Measurements from ENCODE around the gene ZNF385D. TPM values are rescaled to one million over a fixed set of nuclear protein-coding genes. Genes with fewer than 3 reads are reported as not detected.

Gene ZNF385D
- total RNA-seq, 2 donors from 2014 or later, result 5.3 TPM; not detected in 1

DNA sequence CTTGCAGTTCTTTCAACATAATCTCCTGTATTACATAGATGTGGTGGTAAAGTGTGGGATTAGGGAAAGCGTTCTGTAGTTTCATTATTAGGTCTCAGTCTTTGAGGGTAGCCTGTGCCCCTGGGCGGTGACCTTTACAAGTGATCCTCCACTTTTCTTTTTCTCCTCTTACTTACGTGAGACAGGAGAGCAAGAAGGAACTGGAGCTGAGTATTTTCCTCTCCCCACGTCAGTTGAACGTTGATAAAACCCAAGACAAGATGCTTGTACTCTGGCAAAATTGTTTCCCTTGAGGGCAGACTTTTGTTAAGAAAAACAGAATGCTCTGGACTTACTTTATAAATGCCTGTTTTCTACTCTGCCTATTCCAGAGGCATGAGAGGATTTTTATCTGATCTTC, 378.7 kb downstream of the ZNF385D start:
- Mint-ChIP-seq H3K4me3 (no peak overlapping the region), H3K27me3 (no peaks in the 10 kb centered on the region), H3K36me3 (ENCODE audit: low read depth) (no peaks in the 10 kb centered on the region), H3K27ac (no peak overlapping the region), H3K4me1 (no peaks in the 10 kb centered on the region)
- H3K9me3 ChIP-seq (ENCODE audit: control insufficient read depth, low read length, poor library complexity, severe bottlenecking), result no peaks in the 10 kb centered on the region
- DNase-seq, result no peak
- ATAC-seq, result no peak
